HepG2 (cell line): ENCODE data around the gene DDAH2. TPM values are rescaled to one million over a fixed set of nuclear protein-coding genes. Genes with fewer than 3 reads are reported as not detected.
A peak's percentile ranks its signal among the peaks of the same experiment; 100 is the strongest.

Source experiments
- ATRX ChIP-seq: sonication (generic); formaldehyde crosslinking; IDR thresholded peaks from 2 replicates; pipeline ENCODE4 v1.4.0; 2020; ENCODE audit warnings: missing genetic modification reagents, borderline replicate concordance
- BHLHE40 ChIP-seq: IDR thresholded peaks from 2 replicates; pipeline ENCODE4 v1.6.1; 2011; ENCODE audit warnings: low read length, improper control_type of control experiment
- CAMTA2 ChIP-seq: sonication (generic); formaldehyde crosslinking; IDR thresholded peaks from 2 replicates; pipeline ENCODE4 v1.4.0; 2020; ENCODE audit warnings: mild to moderate bottlenecking, missing genetic modification reagents, borderline replicate concordance
- DR1 ChIP-seq: sonication (generic); formaldehyde crosslinking; IDR thresholded peaks from 2 replicates; pipeline ENCODE4 v1.8.0; 2021; ENCODE audit warnings: mild to moderate bottlenecking, missing genetic modification reagents, inconsistent platforms
- ELK4 ChIP-seq: sonication (generic); formaldehyde crosslinking; IDR thresholded peaks from 2 replicates; pipeline ENCODE4 v1.9.0; 2021; ENCODE audit warnings: missing genetic modification reagents, borderline replicate concordance
- FOXM1 ChIP-seq: sonication (generic); formaldehyde crosslinking; IDR thresholded peaks from 2 replicates; pipeline ENCODE4 v1.5.0; 2020; ENCODE audit warnings: missing genetic modification reagents
- HOXA7 ChIP-seq: sonication (generic); formaldehyde crosslinking; IDR thresholded peaks from 2 replicates; pipeline ENCODE4 v1.8.1; 2022; ENCODE audit warnings: mild to moderate bottlenecking, missing genetic modification reagents, moderate library complexity
- KDM5B ChIP-seq: sonication (generic); formaldehyde crosslinking; IDR thresholded peaks from 2 replicates; pipeline ENCODE4 v1.4.0; 2020; ENCODE audit warnings: missing genetic modification reagents, mild to moderate bottlenecking, borderline replicate concordance
- NAIF1 ChIP-seq: sonication (generic); formaldehyde crosslinking; IDR thresholded peaks from 2 replicates; pipeline ENCODE4 v1.5.0; 2020; ENCODE audit warnings: mild to moderate bottlenecking, missing genetic modification reagents, borderline replicate concordance
- NCOA2 ChIP-seq: sonication (generic); formaldehyde crosslinking; IDR thresholded peaks from 2 replicates; pipeline ENCODE4 v1.8.0; 2022; ENCODE audit warnings: inconsistent platforms
- PAF1 ChIP-seq: IDR thresholded peaks from 2 replicates; pipeline ENCODE4 v1.6.1; 2016; ENCODE audit warnings: missing genetic modification reagents, missing compliant biosample characterization
- PBX3 ChIP-seq: sonication (generic); formaldehyde crosslinking; IDR thresholded peaks from 2 replicates; pipeline ENCODE4 v1.8.1; 2023; ENCODE audit warnings: missing genetic modification reagents, inconsistent platforms, borderline replicate concordance
- PREB ChIP-seq: sonication (generic); formaldehyde crosslinking; IDR thresholded peaks from 2 replicates; pipeline ENCODE4 v1.4.0; 2020; ENCODE audit warnings: missing genetic modification reagents
- RFX1 ChIP-seq: fragments of 450-650 bp; IDR thresholded peaks from 2 replicates; pipeline ENCODE4 v1.6.1; 2017
- SNAPC5 ChIP-seq: sonication (generic); formaldehyde crosslinking; IDR thresholded peaks from 2 replicates; pipeline ENCODE4 v1.8.1; 2023; ENCODE audit warnings: mild to moderate bottlenecking, missing genetic modification reagents, borderline replicate concordance
- SRSF4 ChIP-seq: fragments of 200-400 bp; formaldehyde crosslinking; IDR thresholded peaks from one replicate; pipeline ENCODE4 v1.6.1; 2018; ENCODE audit warnings: mild to moderate bottlenecking, low read depth, low read length, moderate library complexity; ENCODE audit not compliant: poor library complexity, severe bottlenecking
- TEAD2 ChIP-seq: sonication (generic); formaldehyde crosslinking; IDR thresholded peaks from 2 replicates; pipeline ENCODE4 v1.9.0; 2021; ENCODE audit warnings: missing genetic modification reagents
- TFAP4 ChIP-seq: sonication (generic); IDR thresholded peaks from 2 replicates; pipeline ENCODE4 v1.6.1; 2016; ENCODE audit warnings: low read depth, borderline replicate concordance
- YEATS4 ChIP-seq: sonication (generic); formaldehyde crosslinking; IDR thresholded peaks from 2 replicates; pipeline ENCODE4 v1.4.0; 2020; ENCODE audit warnings: missing genetic modification reagents, borderline replicate concordance
- ZNF10 ChIP-seq: sonication (generic); formaldehyde crosslinking; IDR thresholded peaks from 2 replicates; pipeline ENCODE4 v1.4.0; 2020; ENCODE audit warnings: mild to moderate bottlenecking, low read depth, missing genetic modification reagents, borderline replicate concordance
- ZNF180 ChIP-seq: sonication (generic); formaldehyde crosslinking; IDR thresholded peaks from 2 replicates; pipeline ENCODE4 v1.4.0; 2020; ENCODE audit warnings: low read depth, missing genetic modification reagents, borderline replicate concordance
- ZNF577 ChIP-seq: sonication (generic); formaldehyde crosslinking; IDR thresholded peaks from 2 replicates; pipeline ENCODE4 v1.4.0; 2020; ENCODE audit warnings: mild to moderate bottlenecking, low read depth, missing genetic modification reagents, borderline replicate concordance
- ZNF788 ChIP-seq: sonication (generic); formaldehyde crosslinking; IDR thresholded peaks from 2 replicates; pipeline ENCODE4 v1.5.0; 2020; ENCODE audit warnings: mild to moderate bottlenecking, missing genetic modification reagents, borderline replicate concordance
- ZSCAN29 ChIP-seq: sonication (generic); formaldehyde crosslinking; conservative IDR thresholded peaks from 2 replicates; pipeline ENCODE4 v1.4.0; 2020; ENCODE audit warnings: mild to moderate bottlenecking, missing genetic modification reagents
- polyA plus RNA-seq, 8 experiments: library from polyadenylated mRNA; depleted of rRNA in 3 of 8; stranded (reverse) in 7 of 8; unstranded in 1 of 8; fragments of >200 nt; fragmentation: Illumina TruSeq in 4 of 8; extraction: Trizol in 4 of 8; gene quantifications; 2 replicates each; pipeline versions ENCODE4 v1.2.1 to v1.2.3, GENCODE V29; 2011 to 2016; ENCODE audit warnings: low read depth in 4 of 8, missing spikeins in 1 of 8, mixed read lengths in 1 of 8; ENCODE audit not compliant: insufficient read depth in 1 of 8
- total RNA-seq, 5 experiments: library from RNA; depleted of rRNA; stranded (reverse); fragments of >200 nt; fragmentation: Illumina TruSeq; extraction: Trizol; gene quantifications; 2 replicates each; pipeline ENCODE4 v1.2.3, GENCODE V29; 2016; ENCODE audit warnings: low read depth in 1 of 5

DDAH2 gene
- total and polyA plus RNA-seq, 2 of the 13 experiments (the other 11 are each of a cell fraction or from before 2014, with no cell fraction given), result 16.4 to 21.1 TPM

- TF ChIP-seq ELK4 (CRISPR knock-in tag) (no peak), SRSF4 (no peak), CAMTA2 (CRISPR knock-in tag) (no peak), SNAPC5 (CRISPR knock-in tag) (no peak), DR1 (no peak), YEATS4 (CRISPR knock-in tag) (no peak), NAIF1 (CRISPR knock-in tag) (no peak), ZNF788 (CRISPR knock-in tag) (no peak), ZNF577 (CRISPR knock-in tag) (no peak), TFAP4 (no peak), PREB (no peak), BHLHE40 (no peak), KDM5B (CRISPR knock-in tag) (peak; percentile 77; the same call in 1 of the 2 replicates), ATRX (CRISPR knock-in tag) (no peak), RFX1 (no peak), NCOA2 (0 out of 2 replicates have a peak, but pooled peaks have one; percentile 21), ZSCAN29 (CRISPR knock-in tag) (0 out of 2 replicates have a peak, but pooled peaks have one; percentile 25), PBX3 (no peak), FOXM1 (CRISPR knock-in tag) (no peak), ZNF10 (CRISPR knock-in tag) (no peak), PAF1 (CRISPR knock-in tag) (no peak), HOXA7 (CRISPR knock-in tag) (no peak), ZNF180 (CRISPR knock-in tag) (no peak), TEAD2 (CRISPR knock-in tag) (no peak)
Observed at GRCh38 chr6:31769684-31770371, 40.7 kb upstream of the DDAH2 start (continued).
